ENCODE results near the gene C1orf167. TPM values are rescaled to one million over a fixed set of nuclear protein-coding genes. Genes with fewer than 3 reads are reported as not detected.
A peak's percentile ranks its signal among the peaks of the same experiment; 100 is the strongest.

The C1orf167 gene
- total RNA-seq, 1 donor from 2014 or later: 0.84 TPM

GRCh38 chr1:11787804-11788436 lies 25.9 kb downstream of the C1orf167 start:
- ATAC-seq: no peak

- no peak for ATAC-seq
These were observed 26.6 kb downstream of the C1orf167 start for GRCh38 chr1:11788549-11789053.

DNA sequence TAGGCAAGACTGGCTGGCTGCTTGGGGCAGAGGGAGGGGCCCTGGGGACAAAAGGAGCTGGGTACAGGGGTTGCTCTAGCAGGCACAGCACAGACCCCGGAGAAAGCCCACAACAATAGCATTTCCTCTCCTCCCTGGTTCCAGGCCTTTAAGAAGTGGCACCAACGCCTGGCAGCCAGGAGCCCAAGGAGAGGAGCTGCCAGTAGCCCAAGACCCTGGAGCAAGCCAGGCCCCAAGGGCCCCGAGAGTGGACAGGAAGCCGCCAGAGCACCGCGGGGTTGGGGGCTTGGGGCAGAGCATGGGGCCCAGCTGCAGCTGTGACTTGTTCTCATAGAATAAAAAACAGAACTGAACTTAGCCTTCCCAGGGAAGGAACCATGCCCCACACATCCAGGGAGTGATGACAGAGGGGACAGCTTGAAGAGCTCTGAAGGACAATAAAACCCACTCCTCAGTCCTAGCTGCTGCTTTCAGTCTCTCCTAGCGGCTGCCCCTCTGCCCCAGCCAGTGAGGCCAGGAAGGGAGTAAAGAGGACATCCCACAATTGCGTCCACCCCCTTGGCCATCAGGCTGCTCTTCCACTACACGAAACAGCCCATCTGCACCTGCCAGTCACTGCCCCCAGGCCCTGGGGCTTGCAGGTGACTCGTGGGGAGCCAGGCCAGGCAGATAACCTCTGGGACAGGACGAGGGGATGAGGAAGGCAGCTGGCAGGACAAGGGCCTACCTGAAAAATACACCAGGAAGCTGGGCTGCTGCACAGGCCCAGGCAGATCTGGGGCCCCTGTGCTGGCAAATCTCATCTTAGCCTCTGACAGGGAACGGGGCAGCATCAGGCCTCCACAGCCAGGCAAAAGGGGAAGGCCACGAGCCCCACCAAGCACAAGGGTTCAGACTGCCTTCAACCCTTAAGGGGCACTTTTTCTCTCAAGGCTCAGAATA lies 27.4 kb downstream of the C1orf167 start:
- no peak for ATAC-seq

DNA sequence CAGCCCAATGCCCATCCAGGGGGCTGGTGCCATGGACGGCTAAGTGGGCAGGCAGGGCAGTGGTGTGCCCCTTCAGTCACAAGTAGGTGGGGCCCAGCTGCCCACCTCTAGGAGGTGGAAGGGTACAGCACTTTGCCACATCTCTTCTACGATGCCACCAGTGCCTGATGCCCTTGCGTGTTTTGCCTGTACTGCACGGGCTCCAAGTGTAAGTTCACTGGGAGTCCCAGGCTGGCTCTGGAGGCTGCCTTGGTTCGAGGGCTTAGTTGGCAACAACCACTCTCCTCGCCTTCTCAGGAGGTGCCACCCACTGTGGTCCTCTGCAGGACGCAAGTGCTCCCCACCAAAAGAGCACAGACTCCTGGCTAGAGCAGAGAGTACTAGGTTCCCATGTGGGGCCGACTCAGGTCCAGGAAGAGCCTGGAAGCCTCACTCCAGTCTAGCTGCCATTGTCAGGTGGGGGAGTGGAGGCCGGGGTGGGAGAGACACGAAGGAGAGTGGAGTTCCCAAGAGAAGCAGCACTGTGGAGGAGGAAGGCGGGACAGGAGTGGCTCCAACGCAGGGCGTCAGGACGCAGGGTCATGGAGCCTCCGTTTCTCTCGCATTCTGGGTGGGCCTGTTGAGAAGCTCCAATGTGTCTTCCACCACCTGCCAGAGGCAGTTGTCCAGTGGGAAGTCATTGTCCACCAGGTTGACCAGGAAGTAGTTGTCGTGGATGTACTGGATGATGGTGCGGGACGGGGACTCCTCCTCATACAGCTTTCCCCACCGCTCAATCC lies 28.3 kb downstream of the C1orf167 start:
- ATAC-seq: no peak

DNA sequence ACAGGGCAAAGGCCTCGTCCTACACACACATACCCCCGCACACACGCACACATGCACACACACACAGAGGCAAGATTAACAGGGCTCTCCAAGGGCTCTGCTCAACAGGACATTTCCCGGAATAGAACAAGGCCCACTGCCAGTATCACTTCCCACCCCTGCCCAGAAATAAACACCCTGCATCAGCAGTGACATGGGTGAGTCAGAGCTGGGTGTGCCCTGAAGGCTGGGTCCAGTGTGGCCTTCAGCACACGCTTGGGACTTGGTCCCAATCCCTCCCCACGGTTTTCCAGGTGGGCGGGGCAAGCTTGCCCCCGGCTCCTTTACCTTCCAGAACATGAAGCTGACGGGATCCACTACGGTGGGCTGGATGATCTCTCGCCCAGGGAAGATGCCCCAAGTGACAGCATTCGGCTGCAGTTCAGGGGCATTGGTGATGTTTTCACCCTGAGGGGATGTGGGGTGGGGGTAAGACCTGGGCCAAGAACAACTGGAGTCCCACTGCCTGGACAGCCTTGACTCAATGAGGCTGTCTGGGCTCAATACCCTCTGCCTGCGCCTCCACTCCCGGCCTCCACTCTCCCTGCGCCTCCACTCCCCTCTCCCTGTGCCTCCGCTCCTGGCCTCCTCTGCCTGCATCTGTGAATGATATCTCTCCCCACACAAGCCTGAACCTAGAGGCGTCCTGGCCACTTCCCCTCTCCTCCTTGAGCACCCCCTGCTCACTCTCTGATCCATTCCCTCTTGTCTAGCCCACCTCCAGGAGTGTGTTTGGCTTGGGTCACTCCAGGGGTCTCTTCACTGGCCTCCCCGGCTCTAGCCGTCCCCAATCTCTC lies 29.1 kb downstream of the C1orf167 start:
- ATAC-seq: peak; percentile 85

DNA sequence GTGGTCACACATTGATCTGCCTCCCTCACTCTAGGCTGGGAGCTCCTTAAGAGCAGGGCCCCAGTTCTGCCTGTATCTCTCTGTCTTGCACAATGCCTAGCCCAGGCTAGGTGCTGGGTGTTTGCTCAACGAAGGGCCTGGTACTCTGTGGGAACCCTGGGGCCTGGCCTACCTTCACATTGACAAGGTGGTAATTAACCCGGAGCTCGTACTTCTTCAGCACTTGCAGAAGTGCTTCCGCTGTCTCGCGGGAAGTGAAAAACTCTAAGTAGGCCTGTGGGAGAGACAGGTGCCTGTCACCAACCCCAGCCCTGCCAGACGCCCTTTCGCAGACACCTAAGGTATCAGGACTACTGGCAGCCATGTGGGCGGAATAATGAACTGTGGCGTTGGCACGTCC lies 30.1 kb downstream of the C1orf167 start:
- ATAC-seq: no peak

DNA sequence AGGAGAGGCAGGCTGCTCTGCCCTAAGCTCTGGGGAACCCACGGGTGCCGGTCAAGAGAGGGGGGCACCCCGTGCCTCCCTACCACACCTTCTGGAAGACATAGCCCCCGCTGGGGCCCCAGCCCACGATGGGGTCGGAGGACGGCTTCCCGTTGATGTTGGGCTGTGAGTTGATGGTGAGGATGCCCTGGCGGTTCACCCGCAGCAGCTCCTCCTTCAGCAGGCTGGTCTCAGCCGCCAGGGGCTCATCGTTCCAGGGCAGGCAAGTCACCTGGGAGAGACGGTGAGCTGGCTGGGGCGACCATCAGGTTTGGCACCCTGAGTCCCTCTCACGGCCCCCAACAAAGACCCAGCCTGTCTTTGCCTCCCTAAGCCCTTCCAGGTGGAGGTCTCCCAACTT lies 31.8 kb downstream of the C1orf167 start:
- ATAC-seq: no peak

DNA sequence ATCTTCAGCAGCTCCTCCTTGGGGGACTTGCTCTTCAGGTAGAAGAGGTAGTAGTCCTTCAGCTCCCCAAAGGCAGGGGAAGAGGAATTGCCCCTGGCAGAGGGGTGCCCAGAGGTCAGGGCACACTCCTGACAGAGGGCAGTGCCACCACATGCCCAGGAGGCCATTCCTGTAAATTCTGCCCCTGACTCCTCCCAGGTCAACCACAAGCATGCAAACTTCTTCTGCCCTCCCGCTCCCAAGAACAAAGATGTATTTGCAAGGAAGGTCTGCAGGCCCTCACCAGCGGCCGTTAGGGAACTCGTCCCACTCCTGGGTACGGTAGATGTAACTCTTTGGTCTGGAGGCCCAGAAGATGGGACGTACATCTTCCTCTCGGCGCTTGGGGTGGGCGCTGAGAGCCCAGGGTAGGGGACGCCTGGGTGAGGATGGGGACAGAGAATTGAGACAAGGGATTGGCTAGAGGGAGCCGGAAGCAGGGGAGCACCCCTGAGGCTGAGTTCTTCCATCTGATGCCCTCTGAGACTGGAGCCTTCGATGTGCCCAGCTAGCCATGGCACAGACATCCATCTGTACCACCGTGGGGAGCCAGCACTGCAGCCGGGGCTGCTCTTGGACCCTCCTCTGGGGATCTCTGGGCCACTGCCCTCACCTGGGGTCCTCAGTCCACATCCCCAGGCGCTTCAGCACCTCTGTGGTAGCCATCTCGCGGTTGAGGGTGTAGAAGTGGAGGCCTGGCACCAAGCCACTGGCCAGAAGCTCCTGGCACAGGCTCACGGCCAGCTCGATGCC lies 32.6 kb downstream of the C1orf167 start:
- ATAC-seq: no peak

- no peak for ATAC-seq
These were observed 33.4 kb downstream of the C1orf167 start for GRCh38 chr1:11795238-11795890.

GRCh38 chr1:11796036-11796828 lies 34.2 kb downstream of the C1orf167 start:
- peak; percentile 24 for ATAC-seq

GRCh38 chr1:11797525-11798216 lies 35.7 kb downstream of the C1orf167 start:
- ATAC-seq: no peak

DNA sequence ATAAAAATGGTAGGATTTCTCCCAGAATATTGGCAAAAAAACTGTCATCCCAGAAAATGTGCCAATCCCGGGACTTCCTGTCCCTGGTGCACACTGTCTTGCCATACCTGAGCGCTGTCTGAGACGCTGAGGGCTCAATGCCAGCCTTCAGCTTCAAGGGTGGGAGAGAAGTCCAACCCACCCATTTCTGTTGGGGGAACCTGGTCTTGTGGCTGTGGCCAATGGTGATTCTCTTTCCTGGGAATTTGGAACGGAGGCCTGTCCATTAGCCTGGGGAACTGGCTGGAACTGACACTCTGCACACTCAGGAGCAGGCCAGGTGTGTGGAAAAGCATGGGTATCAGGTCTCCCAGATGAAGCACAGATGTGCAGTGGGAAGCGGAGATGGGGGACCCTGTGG lies 37.1 kb downstream of the C1orf167 start:
- no peak for ATAC-seq

GRCh38 chr1:11799896-11800295 lies 37.9 kb downstream of the C1orf167 start:
- ATAC-seq: no peak

DNA sequence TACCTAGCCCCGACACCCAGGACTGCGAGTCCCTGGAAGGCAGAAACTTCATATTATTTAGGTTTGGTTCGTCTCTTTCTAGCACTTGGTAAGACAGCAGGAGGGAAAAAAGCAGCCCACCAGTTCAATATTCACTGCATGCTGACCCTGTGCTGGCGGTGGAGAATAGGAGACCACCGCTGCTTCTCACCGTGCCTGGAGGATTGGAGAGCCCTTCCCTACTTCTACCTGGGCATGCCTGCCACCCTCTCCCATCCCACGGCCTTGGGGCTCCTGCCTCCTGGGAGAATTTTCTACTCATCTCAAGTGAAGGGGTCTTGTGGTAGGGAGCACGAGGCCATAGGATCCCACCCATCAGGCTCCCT lies 38.4 kb downstream of the C1orf167 start:
- no peak for ATAC-seq

DNA sequence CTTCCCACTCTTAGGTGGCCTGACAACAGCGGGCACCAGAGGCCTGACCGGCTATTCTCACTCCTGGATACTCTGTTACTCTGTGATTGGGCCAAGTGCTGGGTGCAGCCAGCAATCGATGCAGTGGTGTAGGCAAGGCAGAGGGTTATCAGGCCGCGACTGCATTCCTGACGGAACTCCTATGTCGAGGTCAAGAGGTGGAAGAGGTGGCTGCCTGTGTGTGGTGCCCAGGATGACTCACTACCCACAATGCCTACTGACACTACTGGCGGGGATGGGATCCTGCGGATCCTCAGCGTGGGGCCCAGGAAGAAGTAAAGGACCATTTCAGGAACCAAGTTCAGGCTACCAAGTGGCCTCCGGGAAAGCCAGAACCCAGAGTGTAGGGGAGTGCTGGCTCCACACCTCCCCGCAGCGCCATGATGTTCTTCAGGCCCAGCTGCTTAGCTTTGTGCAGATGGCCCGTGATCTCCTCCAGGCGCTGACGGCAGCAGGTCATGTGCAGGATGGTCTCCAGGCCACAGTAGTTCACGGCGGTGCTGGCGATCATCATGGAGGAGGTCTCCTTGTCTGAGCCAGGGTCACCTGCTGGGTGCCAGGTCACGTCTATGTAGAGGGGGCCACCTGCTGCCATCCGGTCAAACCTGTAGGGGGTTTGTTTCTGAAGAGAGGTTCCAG lies 38.9 kb downstream of the C1orf167 start:
- ATAC-seq: no peak

DNA sequence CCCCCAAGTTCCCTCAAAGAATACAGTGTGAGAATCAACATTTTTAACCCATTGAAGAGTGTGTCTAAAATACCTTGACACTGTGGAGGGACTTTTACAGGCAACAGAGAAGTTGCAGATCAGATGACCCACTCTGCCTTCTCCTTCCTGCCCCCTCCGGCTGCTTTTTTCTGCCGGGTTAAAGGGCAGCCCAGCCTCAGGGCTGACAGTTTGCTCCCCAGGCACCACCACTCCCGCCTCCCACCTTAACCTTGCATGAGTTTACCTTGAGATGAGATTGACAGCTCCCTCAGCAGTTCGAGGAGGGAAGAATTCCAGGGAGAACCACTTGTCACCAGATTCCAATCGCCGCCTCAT lies 40.6 kb downstream of the C1orf167 start:
- ATAC-seq: no peak

DNA sequence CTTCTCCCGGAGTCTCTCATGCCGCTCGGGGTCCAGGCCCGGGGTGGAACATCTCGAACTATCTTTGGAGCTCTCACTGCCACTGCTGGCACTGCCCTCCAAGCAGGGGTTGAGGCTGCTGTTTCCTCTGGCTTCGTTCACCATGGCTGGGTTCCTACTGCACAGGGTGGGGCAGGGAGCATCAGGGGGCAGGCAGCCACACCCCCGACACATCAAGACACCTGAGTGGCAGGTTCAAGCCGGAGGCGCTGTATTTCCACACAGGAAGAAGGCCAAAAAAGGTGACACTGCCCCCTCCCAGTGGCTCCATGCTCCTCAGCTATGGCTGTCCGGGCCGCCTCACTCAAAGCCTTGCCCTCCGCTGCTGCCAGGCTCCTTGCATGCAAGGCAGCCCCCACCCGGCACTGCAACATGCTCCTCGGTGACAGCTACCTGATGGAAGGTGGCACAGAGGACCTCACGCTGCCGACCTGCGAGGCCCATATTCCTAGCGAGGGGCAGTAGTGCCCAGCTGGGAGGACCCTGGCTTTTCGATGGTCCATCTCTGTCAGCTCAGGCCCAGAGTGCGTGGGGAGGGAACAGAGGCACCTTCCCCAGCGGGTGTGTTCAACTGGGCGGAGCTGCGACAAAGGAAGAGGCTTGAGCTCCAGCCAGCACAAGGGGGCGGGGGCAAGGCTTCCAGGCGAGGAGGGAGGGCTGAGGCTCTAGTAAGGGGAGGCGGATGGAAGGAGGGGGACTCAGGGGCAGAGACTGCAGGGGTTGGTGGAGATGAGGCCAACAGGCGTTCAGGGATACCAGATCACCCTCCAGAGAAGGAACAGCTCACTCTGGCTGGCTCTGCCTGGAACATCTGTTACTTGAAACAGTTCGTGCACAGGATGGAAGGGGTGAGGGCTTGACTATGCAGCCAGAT lies 41.2 kb downstream of the C1orf167 start:
- ATAC-seq: peak; percentile 14
